HG02981 (cell line): ENCODE measurements around the gene SCP2.

ENCODE experiments used
- ATAC-seq: cut with Tn5 transposase; IDR thresholded peaks from one replicate; pipeline ENCODE4 v1.9.1; 2021; ENCODE audit warnings: mild to moderate bottlenecking, moderate library complexity; ENCODE audit not compliant: unreplicated experiment

Gene SCP2

DNA sequence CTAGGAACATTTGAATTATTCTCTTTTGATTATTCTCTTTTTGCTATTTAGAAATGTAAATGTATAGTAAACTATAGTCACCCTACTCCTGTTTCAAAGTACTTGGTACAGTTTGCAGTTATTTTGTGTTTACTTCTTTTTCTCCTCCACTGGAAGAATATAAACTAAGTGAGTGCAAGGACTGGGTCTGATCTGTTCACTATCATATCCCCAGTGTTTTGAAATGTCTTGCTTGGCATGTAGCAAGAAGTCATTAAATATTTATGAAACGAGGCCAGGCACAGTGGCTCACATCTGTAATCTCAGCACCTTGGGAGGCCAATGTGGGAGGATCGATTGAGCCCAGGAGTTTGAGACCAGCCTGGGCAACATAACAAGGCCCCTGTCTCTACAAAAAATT, 99.2 kb downstream of the SCP2 start:
- ATAC-seq, result no peak

DNA sequence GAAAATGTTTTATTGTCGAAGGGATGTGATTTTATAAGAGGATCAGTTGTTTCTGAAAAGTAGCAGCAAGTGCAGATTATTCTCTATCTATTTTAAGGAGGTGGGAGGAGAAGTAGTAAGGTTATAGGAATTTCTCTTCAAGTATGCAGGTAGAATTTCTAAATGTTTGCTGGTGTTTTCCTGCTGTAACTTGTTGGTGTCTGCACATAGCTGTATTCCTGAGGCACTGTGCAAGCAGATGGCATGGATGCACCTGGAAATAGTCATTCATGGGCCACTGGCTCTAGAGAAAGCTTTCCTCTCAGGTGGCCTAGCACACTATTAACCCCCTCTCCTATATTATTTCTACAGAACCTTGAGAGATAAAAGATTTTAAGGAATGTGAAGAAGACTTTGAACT, 104.7 kb downstream of the SCP2 start:
- no peak for ATAC-seq

DNA sequence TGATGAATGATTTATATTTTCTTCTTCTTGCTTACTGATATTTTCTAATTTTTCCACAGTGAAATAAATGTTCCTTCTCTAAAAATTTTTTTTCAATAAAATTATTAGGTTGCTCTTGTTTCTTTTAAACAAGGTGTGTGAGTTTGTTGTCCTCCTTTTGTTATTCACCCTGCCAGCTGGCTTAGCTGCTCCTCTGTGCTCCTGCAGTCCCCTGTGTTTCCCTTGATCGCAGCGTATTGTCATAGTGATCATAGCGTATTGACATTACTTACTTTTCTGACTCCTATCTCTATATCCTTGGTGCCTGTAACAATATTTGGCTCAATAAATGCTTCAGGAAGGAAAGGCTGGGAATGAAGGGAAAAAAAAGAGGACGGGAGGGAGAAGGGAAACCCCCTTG, 110.1 kb downstream of the SCP2 start:
- ATAC-seq, result no peak

DNA sequence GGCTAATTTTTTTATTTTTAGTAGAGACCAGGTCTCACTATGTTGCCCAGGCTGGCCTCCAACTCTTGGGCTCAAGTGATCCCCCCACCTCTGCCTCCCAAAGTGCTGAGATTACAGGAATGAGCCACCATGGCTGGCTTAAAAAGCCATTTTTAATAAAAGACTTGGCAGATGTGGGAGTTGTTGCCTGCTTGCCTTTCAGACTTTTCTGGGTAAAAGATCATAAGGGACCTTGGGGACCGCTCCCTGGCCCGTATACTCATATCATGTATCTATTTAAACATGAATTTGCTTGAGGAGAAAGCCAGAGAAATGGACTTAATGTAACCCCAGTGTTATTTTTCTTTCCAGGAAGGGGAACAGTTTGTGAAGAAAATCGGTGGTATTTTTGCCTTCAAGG, 111.5 kb downstream of the SCP2 start:
- no peak for ATAC-seq

DNA sequence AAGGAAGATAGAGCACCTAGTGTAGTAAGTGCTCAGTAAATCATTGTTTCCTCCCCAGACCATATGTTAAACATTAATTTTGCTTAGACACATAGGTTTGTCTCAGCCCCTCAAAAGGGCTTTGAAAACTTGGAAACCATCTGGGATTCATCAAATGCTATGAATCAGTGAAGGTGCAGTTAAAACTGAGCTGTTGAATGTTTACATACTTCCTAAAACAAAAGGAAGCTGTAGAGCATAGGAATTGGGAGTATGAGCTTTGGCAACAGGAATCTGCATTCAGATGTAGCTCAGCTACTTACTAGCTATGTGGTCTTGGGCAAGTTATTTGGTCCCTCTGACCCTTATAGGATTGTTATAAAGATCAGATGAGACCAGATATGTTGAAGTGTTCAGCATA, 116.2 kb downstream of the SCP2 start:
- no peak for ATAC-seq

DNA sequence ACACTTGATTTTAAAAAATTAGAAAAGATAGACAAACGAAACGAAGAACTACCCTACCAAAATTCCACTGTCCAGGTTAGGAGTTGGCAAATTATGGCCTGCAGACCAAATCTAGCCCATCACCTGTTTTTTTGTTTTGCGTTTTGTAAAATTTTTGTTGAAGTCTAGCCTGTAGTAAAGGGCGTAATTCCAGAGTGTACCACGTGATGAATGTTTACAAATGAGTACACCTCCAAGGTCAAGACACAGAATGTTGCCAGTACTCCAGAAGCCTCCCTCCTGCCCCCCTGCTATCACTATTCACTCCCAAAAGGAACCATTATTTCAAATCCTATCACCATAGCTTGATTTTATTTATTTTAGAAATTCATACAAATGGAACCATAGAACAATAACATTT, 117.8 kb downstream of the SCP2 start:
- ATAC-seq, result no peak

DNA sequence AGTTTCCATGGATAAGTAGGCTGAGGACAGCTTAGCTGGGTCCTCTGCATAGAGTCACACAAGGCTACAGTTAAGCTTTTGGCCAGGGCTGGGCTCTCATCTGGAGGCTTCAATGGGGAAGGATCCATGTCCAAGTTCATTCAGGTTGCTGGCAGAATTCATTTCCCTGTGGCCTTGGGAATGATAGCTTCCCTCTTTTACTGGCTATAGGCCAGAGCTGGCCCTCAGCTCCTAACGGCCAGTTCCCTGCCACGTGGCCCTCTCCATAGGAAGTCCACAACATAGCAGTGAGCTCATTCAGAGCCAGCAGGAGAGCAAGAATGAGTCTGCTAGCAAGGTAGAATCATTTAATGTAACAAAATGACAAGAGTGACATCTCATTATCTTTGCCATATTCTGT, 119.9 kb downstream of the SCP2 start:
- ATAC-seq, result no peak

DNA sequence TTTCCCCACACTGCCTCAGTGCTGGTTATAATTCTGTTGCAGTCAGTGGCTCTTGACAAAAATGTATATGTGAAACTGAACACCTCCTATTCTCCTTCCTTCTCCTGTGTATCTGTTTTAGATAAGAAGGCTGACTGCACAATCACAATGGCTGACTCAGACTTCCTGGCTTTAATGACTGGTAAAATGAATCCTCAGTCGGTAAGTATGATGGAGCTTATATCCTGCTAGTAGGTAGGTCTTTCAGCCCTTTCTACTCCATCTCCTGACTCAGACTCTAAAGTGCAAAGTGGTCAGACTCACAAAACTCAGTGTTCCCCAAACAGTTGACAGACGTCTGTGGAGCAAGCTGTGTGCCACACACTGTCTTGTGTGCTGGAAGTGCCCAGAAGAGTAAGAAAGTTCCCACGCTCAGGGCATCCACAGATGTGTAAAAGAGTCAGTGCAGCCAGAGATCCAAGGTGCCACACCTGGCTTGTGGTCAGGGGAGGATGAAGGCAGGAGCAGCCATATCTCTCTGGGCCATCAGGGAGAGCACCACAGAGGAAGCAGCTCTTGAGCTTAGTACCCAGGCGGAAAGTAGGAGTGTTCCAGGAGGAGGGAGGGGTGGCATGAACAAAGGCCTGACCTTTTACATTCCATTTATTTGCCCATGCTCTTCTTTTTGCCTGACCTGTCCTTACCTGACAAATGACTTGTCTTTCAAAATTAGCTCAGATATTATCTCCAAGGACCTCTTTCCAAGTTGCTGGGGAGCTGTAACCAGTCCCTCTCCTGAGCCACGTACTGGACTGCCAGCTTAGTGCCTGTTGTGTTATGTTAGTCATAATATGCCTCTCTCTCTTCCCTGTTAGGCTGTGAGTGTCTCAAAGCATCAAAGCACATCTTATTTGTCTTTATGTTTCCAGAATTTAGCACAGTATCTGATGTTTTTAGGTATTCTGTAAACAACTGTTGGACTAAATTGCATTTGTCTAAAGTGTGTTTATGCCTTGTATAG, 121.0 kb downstream of the SCP2 start:
- ATAC-seq, result no peak

DNA sequence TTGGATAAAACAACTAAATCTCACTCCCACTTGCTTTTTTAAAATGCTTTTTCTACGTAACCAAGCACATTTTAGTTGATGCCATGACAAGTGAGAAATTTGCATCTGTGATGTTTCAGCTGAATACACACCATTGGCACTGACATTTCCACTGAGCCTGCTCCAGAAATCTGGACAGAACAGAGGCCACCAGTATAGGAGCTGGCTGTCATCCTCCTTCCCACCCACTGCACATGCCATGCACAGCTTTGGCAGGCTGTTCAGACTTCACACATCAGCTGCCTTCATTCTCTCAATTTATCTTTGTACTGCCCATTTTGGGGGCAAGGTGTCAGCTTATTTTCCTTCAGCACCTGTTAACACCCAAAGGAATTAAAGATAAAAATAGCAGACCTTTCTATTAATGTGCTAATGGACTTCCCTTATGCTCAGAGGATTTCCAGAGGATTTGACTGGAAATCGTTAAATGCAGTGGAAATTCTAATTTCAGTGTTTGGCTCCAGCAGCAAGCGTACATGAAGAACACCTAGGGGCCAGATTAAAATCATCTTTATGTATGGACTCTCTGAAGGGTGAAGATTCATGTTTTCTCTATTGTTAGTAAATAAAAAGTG, 122.0 kb downstream of the SCP2 start:
- ATAC-seq, result no peak

DNA sequence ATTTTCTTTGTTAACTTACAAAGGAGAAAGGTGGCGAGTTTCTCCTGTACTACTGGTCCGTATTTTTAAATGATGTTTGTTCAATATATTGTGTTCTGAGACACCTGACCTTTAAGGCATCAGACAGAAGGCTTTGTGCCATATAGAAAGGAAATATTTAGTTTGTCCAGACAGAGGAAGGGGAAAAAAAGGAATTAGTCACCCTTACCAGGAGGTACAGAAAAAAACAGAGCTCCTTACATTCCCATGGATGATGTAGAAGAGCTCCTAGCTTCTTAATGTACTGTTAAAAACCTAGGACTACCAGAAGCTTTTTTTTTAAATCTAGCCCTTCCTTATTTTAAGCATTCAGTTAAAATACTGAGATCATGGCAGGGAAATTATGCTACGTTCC, 122.5 kb downstream of the SCP2 start:
- ATAC-seq, result no peak

DNA sequence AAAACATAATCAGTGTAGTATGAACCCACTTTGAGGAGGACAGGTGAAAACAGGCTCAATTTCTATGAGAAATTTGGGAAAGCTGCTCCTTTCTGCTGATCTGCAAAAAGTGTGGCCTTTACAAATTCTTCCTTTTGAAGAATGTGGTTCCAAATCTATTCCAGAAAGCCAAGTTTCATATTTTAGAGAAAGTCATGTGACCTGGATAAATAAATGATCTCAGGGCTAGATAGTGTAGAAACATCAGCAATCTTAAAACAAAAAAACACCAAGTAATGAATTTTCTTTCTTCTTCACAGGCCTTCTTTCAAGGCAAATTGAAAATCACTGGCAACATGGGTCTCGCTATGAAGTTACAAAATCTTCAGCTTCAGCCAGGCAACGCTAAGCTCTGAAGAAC, 123.2 kb downstream of the SCP2 start:
- ATAC-seq, result no peak

DNA sequence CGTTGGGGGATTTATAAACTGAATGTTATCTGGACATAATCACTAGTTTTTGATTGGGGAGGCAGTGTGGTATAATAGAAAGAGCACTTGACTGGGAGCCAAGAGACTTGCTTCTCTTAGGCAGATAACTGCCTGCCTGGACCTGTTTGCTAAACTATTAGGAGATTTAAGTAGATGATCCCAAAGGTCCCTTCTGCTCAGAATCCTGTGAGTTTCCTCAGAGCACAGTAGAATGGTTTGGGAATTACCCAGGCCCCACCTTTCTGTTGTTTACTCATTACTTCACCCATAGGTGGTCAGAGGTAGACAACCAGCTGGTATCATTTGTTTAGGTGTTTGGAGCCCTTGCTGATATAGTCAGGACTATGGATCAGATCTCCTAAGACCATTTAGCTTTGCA, 124.6 kb downstream of the SCP2 start:
- ATAC-seq, result no peak

DNA sequence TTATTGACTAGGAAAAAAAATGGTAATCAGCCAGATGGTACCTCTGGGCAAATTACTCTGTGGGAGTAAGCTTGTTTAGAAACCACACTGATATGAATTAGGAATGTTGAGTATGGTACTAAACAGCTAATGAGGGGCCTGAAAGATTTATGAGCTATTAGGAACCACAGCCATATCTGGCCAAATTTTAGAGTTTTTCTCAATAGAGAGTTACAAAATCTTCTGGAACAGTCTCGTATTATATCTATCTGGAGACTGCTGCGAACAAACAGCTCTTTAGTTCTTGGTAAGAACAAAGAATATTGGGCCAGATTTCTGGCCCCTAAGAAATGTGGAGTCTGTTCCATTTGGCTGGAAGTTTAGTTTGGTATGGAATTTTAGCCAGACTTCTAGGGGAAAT, 130.1 kb downstream of the SCP2 start:
- ATAC-seq, result no peak

DNA sequence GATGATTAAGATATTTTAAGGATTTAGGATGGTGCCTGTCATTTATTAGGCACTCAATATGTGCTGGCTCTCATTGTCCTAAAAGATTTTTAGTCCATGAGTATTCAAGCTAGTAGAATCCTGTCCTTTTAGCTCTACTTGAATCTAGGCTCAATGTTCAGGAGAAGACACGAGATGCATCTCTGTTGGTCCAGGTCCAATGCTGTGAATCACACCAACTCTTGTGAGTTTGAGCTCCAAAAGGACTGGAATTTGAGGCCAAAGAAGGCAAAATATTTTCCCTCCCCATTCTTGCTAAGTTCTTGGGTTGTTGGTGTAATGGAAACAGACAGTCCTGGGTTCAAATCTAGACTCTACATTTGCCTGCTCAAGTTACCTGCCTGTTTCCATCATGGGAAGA, 133.5 kb downstream of the SCP2 start:
- ATAC-seq, result no peak

DNA sequence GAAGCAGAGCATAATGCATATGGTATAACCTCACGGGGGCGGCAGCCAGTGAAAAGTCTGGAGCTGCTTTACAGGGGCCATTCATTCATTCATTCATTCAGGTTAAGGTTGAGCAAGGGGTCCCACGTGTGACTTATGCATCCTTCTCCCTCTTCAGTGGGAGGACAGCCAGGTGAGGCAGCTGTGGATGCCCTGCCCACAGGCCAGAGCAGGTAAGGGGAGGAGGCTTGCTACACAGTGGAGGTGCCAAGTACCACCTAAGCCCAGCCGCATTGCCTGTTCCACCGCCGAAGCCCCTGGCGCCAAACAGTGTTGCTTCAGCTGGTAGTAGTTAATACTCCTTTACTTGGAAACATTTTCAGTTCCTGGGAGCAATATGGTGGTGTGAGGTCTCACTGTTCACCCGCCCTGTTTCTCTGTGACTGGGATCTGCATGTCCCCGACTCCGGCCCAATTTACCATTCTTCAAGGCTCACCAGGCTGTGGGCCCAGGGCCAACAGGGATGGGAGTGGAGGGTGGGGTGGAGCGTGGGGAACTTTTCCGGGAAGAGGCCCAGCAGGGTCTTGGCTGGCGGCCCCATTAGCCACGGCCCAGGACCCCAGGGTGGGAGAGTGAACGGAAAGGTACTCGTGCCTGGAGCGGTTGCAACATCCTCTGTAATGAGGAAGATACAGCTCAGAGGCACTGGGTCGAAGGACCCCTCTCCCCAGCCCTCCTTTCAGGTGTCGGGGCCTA, 134.2 kb downstream of the SCP2 start:
- ATAC-seq, result no peak

DNA sequence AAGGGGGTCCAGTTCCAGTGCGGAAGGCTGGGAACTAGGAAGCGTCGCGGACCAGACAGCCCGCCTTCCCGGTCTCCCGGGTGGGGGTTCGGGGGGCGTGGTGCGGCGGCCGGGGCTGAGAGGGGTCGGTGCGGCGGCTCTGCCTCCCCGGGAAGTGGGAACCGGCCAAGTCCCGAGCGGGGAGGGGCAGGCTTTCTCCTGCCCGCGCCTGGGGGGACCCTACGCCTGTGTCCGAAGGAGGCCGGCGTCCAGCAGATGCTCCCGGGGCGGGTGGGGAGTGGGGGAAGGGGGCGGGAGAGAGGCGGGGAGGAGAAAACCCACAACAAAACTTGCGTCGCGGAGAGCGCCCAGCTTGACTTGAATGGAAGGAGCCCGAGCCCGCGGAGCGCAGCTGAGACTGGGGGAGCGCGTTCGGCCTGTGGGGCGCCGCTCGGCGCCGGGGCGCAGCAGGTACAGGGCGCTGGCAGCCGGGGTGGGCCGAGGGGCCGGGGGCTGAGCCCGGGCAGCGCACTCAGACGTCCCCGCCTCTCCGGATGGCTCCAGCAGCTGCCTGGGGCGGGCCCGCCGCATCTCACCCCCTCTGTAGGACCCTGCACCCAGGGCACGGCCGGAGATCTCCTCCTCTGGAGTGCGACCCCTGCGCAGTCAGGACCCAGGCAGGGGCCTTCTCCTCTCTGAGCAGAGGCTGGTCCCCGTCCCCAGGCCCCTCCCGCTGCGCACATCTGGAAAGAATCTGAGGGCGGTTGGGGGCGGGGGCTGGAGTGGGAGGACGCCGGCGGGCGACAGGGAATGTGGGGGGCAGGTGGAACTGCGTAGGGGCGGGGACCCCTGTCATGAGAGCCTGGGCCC, 135.0 kb downstream of the SCP2 start, which contains the start of gene PODN:
TSS of gene PODN (plus strand) at position 355 of the 849 bp plus-strand sequence. CDS start 7,643 bp downstream, outside the sequence.
- no peak for ATAC-seq

DNA sequence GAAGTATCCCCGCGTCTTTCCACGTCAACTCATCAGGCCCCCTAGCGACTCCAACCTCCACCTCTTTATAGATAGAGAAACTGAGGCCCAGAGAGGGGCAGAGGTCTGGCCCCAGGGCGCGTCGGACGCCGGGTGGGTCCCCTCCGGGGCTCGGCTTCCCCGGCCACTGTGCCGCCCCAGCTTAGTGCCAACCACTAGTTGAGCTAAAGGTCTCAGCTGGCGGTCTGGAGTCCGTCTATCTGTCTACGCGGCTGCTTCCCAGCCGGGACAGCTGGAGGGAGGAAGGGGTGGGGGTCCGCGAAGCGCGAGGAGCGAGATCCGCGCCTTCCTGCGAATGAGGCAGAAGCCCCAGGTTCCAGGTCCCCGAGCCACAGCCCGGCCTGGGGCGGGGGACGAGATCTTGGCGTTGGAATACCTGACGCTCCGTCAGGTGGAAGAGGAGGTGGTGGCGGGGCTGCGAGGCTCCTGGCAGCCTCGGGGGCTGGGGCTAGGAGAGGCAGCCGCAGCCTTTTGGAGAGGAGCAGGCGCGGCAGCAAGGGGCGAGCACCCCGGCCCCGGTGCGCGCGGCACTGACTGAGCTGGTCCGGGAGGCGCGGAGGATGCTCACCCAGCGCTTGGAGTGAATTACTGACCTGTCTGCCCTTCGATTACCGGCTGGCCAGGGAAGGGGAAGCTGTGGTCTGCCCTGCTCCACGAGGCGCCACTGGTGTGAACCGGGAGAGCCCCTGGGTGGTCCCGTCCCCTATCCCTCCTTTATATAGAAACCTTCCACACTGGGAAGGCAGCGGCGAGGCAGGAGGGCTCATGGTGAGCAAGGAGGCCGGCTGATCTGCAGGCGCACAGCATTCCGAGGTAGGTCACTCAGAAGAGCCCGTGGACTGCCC, 135.9 kb downstream of the SCP2 start:
- no peak for ATAC-seq

DNA sequence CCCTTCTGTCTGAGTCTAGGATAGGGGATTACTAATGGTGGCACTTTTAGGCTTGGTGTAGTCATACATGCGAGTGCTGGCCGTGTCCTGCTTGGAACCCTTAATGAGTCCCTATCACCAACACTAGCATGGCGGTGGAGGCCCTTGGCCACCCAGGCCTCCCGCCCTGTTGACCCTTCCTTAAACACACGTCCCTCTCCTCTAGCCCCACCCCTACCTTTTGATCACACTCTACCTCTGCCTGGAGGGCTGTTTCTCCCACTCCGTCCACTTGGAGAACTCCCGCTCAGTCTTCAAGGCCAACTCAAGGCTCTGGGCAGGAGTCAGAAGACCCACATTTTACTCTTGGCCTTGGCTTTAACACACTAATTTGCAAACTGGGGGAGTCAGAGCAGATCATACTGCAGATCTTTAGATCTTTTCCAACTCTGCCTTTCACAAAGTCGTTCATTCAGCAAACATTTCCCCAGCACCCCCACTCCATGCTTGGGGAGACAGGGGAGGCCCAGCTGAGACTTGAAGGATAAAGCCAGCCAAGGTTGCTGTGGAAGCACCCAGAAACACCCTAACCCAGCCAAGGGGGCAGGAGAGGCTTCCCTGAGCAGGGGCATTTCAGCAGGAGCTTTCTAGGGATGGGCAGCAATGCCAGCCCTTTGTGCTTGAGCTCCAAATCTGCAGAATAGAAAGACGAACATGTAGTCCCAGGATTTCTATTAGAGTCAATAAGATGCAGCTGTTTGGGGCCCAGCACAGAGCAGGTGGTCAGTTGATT, 136.9 kb downstream of the SCP2 start:
- ATAC-seq, result no peak

DNA sequence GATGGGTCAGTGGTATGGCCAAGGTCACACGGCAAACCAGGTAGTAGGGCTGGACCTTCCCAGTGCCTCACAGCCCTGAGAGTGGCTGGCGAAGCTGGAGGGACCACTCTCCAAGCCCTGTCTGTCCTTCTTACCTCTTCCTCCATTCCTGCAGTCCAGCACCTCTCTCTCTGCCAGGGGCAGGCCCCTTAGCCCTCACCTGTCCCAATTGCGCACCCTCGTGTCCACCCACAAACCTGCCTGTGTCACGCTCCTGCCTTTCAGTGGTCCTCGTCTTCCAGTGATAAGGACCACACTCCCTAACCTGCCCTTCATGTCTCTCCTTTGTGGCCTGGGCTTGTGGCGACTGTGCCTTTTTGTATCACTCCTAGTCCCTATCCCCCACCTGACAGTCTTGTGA, 138.3 kb downstream of the SCP2 start:
- no peak for ATAC-seq
